SK-N-SH treated with all-trans-retinoic acid at 6 μM for 48 hours (cell line): ENCODE measurements around the gene UBA7.

ENCODE experiments used
- ATAC-seq: fragments of 200-7000 bp; cut with Tn5 transposase; 3 replicates; pipeline ENCODE4 v1.9.1; 2020; ENCODE audit warnings: mild to moderate bottlenecking, moderate library complexity
- ARNTL ChIP-seq: fragments of 450-650 bp; formaldehyde crosslinking; IDR thresholded peaks from 2 replicates; pipeline ENCODE4 v1.5.0; 2020; ENCODE audit warnings: low read depth, mild to moderate bottlenecking, moderate library complexity, borderline replicate concordance
- CREB5 ChIP-seq: fragments of 250-450 bp; sonication (Bioruptor Pico); IDR thresholded peaks from 2 replicates; pipeline ENCODE4 v1.5.1; 2020; ENCODE audit warnings: low read depth, mild to moderate bottlenecking, moderate library complexity
- CSDC2 ChIP-seq: fragments of 250-450 bp; sonication (Bioruptor Pico); IDR thresholded peaks from 2 replicates; pipeline ENCODE4 v1.5.0; 2020; ENCODE audit warnings: mild to moderate bottlenecking, moderate library complexity
- CSRNP3 ChIP-seq: fragments of 250-450 bp; sonication (Bioruptor Pico); IDR thresholded peaks from 2 replicates; pipeline ENCODE4 v1.5.1; 2021; ENCODE audit warnings: mild to moderate bottlenecking, moderate library complexity
- ESRRG ChIP-seq: fragments of 250-450 bp; sonication (Bioruptor Pico); IDR thresholded peaks from 2 replicates; pipeline ENCODE4 v1.6.1; 2021; ENCODE audit warnings: mild to moderate bottlenecking
- ISL1 ChIP-seq: fragments of 250-450 bp; sonication (Bioruptor Pico); IDR thresholded peaks from 2 replicates; pipeline ENCODE4 v2.1.2; 2022; ENCODE audit warnings: mild to moderate bottlenecking, moderate library complexity
- OSR1 ChIP-seq: fragments of 250-450 bp; sonication (Bioruptor Pico); IDR thresholded peaks from 2 replicates; pipeline ENCODE4 v1.8.0; 2022; ENCODE audit warnings: moderate library complexity, mild to moderate bottlenecking, inconsistent platforms
- POU6F1 ChIP-seq: fragments of 250-450 bp; sonication (Bioruptor Pico); IDR thresholded peaks from 2 replicates; pipeline ENCODE4 v1.8.0; 2021; ENCODE audit warnings: low read depth, mild to moderate bottlenecking, moderate library complexity, borderline replicate concordance
- PPARA ChIP-seq: fragments of 250-450 bp; sonication (Bioruptor Pico); IDR thresholded peaks from 2 replicates; pipeline ENCODE4 v1.5.0; 2020; ENCODE audit warnings: mild to moderate bottlenecking, borderline replicate concordance
- RARB ChIP-seq: fragments of 250-450 bp; sonication (Bioruptor Pico); IDR thresholded peaks from 2 replicates; pipeline ENCODE4 v1.8.0; 2021; ENCODE audit warnings: mild to moderate bottlenecking, moderate library complexity
- SNAI2 ChIP-seq: fragments of 250-450 bp; sonication (Bioruptor Pico); IDR thresholded peaks from 2 replicates; pipeline ENCODE4 v1.5.0; 2020; ENCODE audit warnings: mild to moderate bottlenecking, moderate library complexity
- TCF4 ChIP-seq: fragments of 250-450 bp; sonication (Bioruptor Pico); IDR thresholded peaks from 2 replicates; pipeline ENCODE4 v1.8.0; 2021; ENCODE audit warnings: mild to moderate bottlenecking, moderate library complexity, borderline replicate concordance
- TSHZ2 ChIP-seq: fragments of 250-450 bp; sonication (Bioruptor Pico); IDR thresholded peaks from 2 replicates; pipeline ENCODE4 v1.5.0; 2020; ENCODE audit warnings: mild to moderate bottlenecking, moderate library complexity
- ZC3H10 ChIP-seq: fragments of 250-450 bp; sonication (Bioruptor Pico); IDR thresholded peaks from 2 replicates; pipeline ENCODE4 v1.5.1; 2021; ENCODE audit warnings: mild to moderate bottlenecking, moderate library complexity
- ZFP3 ChIP-seq: fragments of 250-450 bp; sonication (Bioruptor Pico); IDR thresholded peaks from 2 replicates; pipeline ENCODE4 v1.5.0; 2020; ENCODE audit warnings: mild to moderate bottlenecking, moderate library complexity
- ZFP30 ChIP-seq: fragments of 450-650 bp; formaldehyde crosslinking; IDR thresholded peaks from 2 replicates; pipeline ENCODE4 v1.5.0; 2022; ENCODE audit warnings: mild to moderate bottlenecking, moderate library complexity
- ZNF565 ChIP-seq: fragments of 450-650 bp; formaldehyde crosslinking; conservative IDR thresholded peaks from 2 replicates; pipeline ENCODE4 v1.5.0; 2020; ENCODE audit warnings: low read depth, mild to moderate bottlenecking, moderate library complexity
- ZNF70 ChIP-seq: fragments of 450-650 bp; formaldehyde crosslinking; IDR thresholded peaks from 2 replicates; pipeline ENCODE4 v1.5.0; 2020; ENCODE audit warnings: mild to moderate bottlenecking, moderate library complexity
- ZNF8 ChIP-seq: fragments of 450-650 bp; formaldehyde crosslinking; IDR thresholded peaks from 2 replicates; pipeline ENCODE4 v1.5.0; 2020; ENCODE audit warnings: mild to moderate bottlenecking, moderate library complexity

The UBA7 gene

GRCh38 chr3:49841126-49841696 lies 27.5 kb upstream of the UBA7 start:
- ATAC-seq = peak; percentile 53
- TF ChIP-seq ISL1 (CRISPR knock-in tag) (no peak), ZNF8 (CRISPR knock-in tag) (no peak)
- TF ChIP-seq, all 23 proteins: peak for 0

- ATAC-seq = no peak
- no peak for TF ChIP-seq ZNF8 (CRISPR knock-in tag)
These were observed 26.6 kb upstream of the UBA7 start for GRCh38 chr3:49840388-49840787.

GRCh38 chr3:49839193-49839809 lies 25.5 kb upstream of the UBA7 start:
- ATAC-seq = peak; percentile 95
- TF ChIP-seq CSRNP3 = no peak

GRCh38 chr3:49831341-49831740 lies 17.6 kb upstream of the UBA7 start:
- ATAC-seq = no peak
- TF ChIP-seq ZNF8 (CRISPR knock-in tag) (no peak), ZFP30 (CRISPR knock-in tag) (no peak), ZC3H10 (CRISPR knock-in tag) (no peak), CSRNP3 (no peak), SNAI2 (CRISPR knock-in tag) (no peak), TCF4 (CRISPR knock-in tag) (no peak), CREB5 (no peak), PPARA (CRISPR knock-in tag) (no peak), ESRRG (CRISPR knock-in tag) (no peak), ISL1 (CRISPR knock-in tag) (no peak), ZFP3 (CRISPR knock-in tag) (no peak), OSR1 (CRISPR knock-in tag) (no peak), RARB (CRISPR knock-in tag) (no peak), ARNTL (CRISPR knock-in tag) (no peak), ZNF565 (no peak), POU6F1 (CRISPR knock-in tag) (no peak), TSHZ2 (no peak), CSDC2 (no peak)

GRCh38 chr3:49826016-49826415 lies 12.3 kb upstream of the UBA7 start:
- no peak for ATAC-seq
- no peak for TF ChIP-seq TSHZ2
- no peak for TF ChIP-seq ESRRG (CRISPR knock-in tag)
- no peak for TF ChIP-seq ZNF565
- no peak for TF ChIP-seq CREB5
- TF ChIP-seq ZNF70 (CRISPR knock-in tag) = no peak
- TF ChIP-seq OSR1 (CRISPR knock-in tag) = no peak
- no peak for TF ChIP-seq POU6F1 (CRISPR knock-in tag)
